Neural cell (in vitro differentiated cells): ENCODE results near the gene COX10.

Experiments
- CTCF ChIP-seq: fragments of 450-650 bp; IDR thresholded peaks from 2 replicates; pipeline ENCODE4 v1.5.1; 2014; ENCODE audit warnings: antibody characterized with exemption, mild to moderate bottlenecking, moderate library complexity; ENCODE audit not compliant: poor library complexity, severe bottlenecking
- EP300 ChIP-seq: fragments of 450-650 bp; conservative IDR thresholded peaks from 2 replicates; pipeline ENCODE4 v1.6.1; 2014; ENCODE audit warnings: antibody characterized with exemption, mild to moderate bottlenecking, moderate library complexity; ENCODE audit not compliant: poor library complexity, severe bottlenecking
- EZH2 ChIP-seq: fragments of 200-600, 300-800 bp; shearing (Covaris generic), sonication (generic); IDR thresholded peaks from 2 replicates; pipeline ENCODE4 v1.6.1; 2014; ENCODE audit warnings: antibody characterized with exemption, low read length, borderline replicate concordance, mild to moderate bottlenecking; ENCODE audit not compliant: insufficient read depth, poor library complexity, severe bottlenecking
- POLR2AphosphoS5 ChIP-seq: IDR thresholded peaks from 2 replicates; pipeline ENCODE4 v1.6.1; 2012
- REST ChIP-seq: IDR thresholded peaks from 2 replicates; pipeline ENCODE4 v1.6.1; 2012; ENCODE audit warnings: borderline replicate concordance
- SMC3 ChIP-seq: fragments of 450-650 bp; conservative IDR thresholded peaks from 2 replicates; pipeline ENCODE4 v1.6.1; 2014; ENCODE audit warnings: antibody characterized with exemption, mild to moderate bottlenecking, moderate library complexity; ENCODE audit not compliant: poor library complexity
- TAF1 ChIP-seq: IDR thresholded peaks from 2 replicates; pipeline ENCODE4 v1.6.1; 2012; ENCODE audit warnings: low read depth

GRCh38 chr17:14211801-14212200, 142.5 kb downstream of the COX10 start:
- TF ChIP-seq CTCF (no peak), SMC3 (no peak), POLR2AphosphoS5 (no peak), EZH2 (no peak), REST (no peak), TAF1 (no peak), EP300 (no peak)
